ENCODE results near the gene DGKH.

DGKH gene

GRCh38 chr13:42022336-42022735 is 26.1 kb upstream of the DGKH start:
- TF ChIP-seq NFIC (IDR thresholded peaks at IDR 0.05) = no peak
- no peak for TF ChIP-seq MAX (IDR thresholded peaks at IDR 0.05)
- TF ChIP-seq ZBTB7A (IDR thresholded peaks at IDR 0.05; ENCODE audit: low read depth) = no peak
- no peak for TF ChIP-seq RAD21 (IDR thresholded peaks at IDR 0.05; ENCODE audit: low read depth)
- no peak for TF ChIP-seq TEAD4 (IDR thresholded peaks at IDR 0.05)
- no peak for TF ChIP-seq CREB1 (IDR thresholded peaks at IDR 0.05; ENCODE audit: low read depth)
- TF ChIP-seq TCF12 (IDR thresholded peaks at IDR 0.05; ENCODE audit: low read depth) = no peak
- TF ChIP-seq USF1 (IDR thresholded peaks at IDR 0.05) = no peak
- TF ChIP-seq FOXM1 (IDR thresholded peaks at IDR 0.05; ENCODE audit: borderline replicate concordance, low read depth) = no peak
- no peak for TF ChIP-seq EP300 (IDR thresholded peaks at IDR 0.05; ENCODE audit: borderline replicate concordance)
- no peak for TF ChIP-seq TAF1 (IDR thresholded peaks at IDR 0.05; ENCODE audit: low read depth)
- no peak for TF ChIP-seq YY1 (IDR thresholded peaks at IDR 0.05; ENCODE audit: low read depth)
- no peak for TF ChIP-seq REST (IDR thresholded peaks at IDR 0.05; ENCODE audit: low read depth)
- TF ChIP-seq EGR1 (IDR thresholded peaks at IDR 0.05) = no peak
- no peak for TF ChIP-seq CEBPB (IDR thresholded peaks at IDR 0.05)

GRCh38 chr13:42022796-42023493 is 25.5 kb upstream of the DGKH start:
- TF ChIP-seq REST (IDR thresholded peaks at IDR 0.05; ENCODE audit: low read depth) (no peak), YY1 (IDR thresholded peaks at IDR 0.05; ENCODE audit: low read depth) (no peak), NFIC (IDR thresholded peaks at IDR 0.05) (no peak), ZBTB7A (IDR thresholded peaks at IDR 0.05; ENCODE audit: low read depth) (no peak), MAX (IDR thresholded peaks at IDR 0.05) (no peak), TCF12 (IDR thresholded peaks at IDR 0.05; ENCODE audit: low read depth) (no peak), FOXM1 (IDR thresholded peaks at IDR 0.05; ENCODE audit: borderline replicate concordance, low read depth) (no peak), RAD21 (IDR thresholded peaks at IDR 0.05; ENCODE audit: low read depth) (no peak), EP300 (IDR thresholded peaks at IDR 0.05; ENCODE audit: borderline replicate concordance) (no peak), CREB1 (IDR thresholded peaks at IDR 0.05; ENCODE audit: low read depth) (no peak), TEAD4 (IDR thresholded peaks at IDR 0.05) (no peak), TAF1 (IDR thresholded peaks at IDR 0.05; ENCODE audit: low read depth) (no peak), USF1 (IDR thresholded peaks at IDR 0.05) (no peak), CEBPB (IDR thresholded peaks at IDR 0.05) (no peak), EGR1 (IDR thresholded peaks at IDR 0.05) (no peak)

GRCh38 chr13:42027286-42027685 is 21.2 kb upstream of the DGKH start:
- no peak for TF ChIP-seq RAD21 (IDR thresholded peaks at IDR 0.05; ENCODE audit: low read depth)

- TF ChIP-seq USF1 (IDR thresholded peaks at IDR 0.05) (no peak), CREB1 (IDR thresholded peaks at IDR 0.05; ENCODE audit: low read depth) (no peak), EP300 (IDR thresholded peaks at IDR 0.05; ENCODE audit: borderline replicate concordance) (no peak), CEBPB (IDR thresholded peaks at IDR 0.05) (no peak), ZBTB7A (IDR thresholded peaks at IDR 0.05; ENCODE audit: low read depth) (no peak), TEAD4 (IDR thresholded peaks at IDR 0.05) (no peak), FOXM1 (IDR thresholded peaks at IDR 0.05; ENCODE audit: borderline replicate concordance, low read depth) (no peak), REST (IDR thresholded peaks at IDR 0.05; ENCODE audit: low read depth) (no peak), TCF12 (IDR thresholded peaks at IDR 0.05; ENCODE audit: low read depth) (no peak), RAD21 (IDR thresholded peaks at IDR 0.05; ENCODE audit: low read depth) (no peak), EGR1 (IDR thresholded peaks at IDR 0.05) (no peak), TAF1 (IDR thresholded peaks at IDR 0.05; ENCODE audit: low read depth) (no peak), NFIC (IDR thresholded peaks at IDR 0.05) (no peak)
Measured at GRCh38 chr13:42028113-42028799, 20.2 kb upstream of the DGKH start.

Data from Ishikawa (cell line).